GM12878 (cell line): ENCODE results near the gene NUDT13. TPM values are rescaled to one million over a fixed set of nuclear protein-coding genes. Genes with fewer than 3 reads are reported as not detected.

ENCODE experiments used
- ATAC-seq: fragments of 200-7000 bp; cut with Tn5 transposase; 3 replicates; pipeline ENCODE4 v1.9.1; 2020; ENCODE audit warnings: mild to moderate bottlenecking, moderate library complexity
- BruUV-seq: library from RNA; stranded (reverse); fragments of 400-500 nt; replicated peaks from 2 replicates; lab custom pipeline; 2021; lab: Mats Ljungman, UMichigan
- CTCF ChIA-PET: fragments of 300-600 bp; sonication (Branson Sonifier 250); formaldehyde crosslinking; extraction: SDS; loops from one replicate; lab custom pipeline; 2021; ENCODE audit warnings: inconsistent platforms; lab: Yijun Ruan, JAX
- POLR2A ChIA-PET: fragments of 350-600 bp; formaldehyde crosslinking; extraction: SDS; loops from one replicate; lab custom pipeline; 2021; ENCODE audit warnings: inconsistent platforms; lab: Charles Lee
- RAD21 ChIA-PET: fragments of 300-600 bp; sonication (Branson Sonifier 250); formaldehyde crosslinking; loops from one replicate; lab custom pipeline; 2023; ENCODE audit warnings: antibody characterized with exemption; ENCODE audit not compliant: unreplicated experiment; lab: Charles Lee
- SMC1A ChIA-PET: fragments of 300-600 bp; sonication (Branson Sonifier 250); formaldehyde crosslinking; loops from one replicate; lab custom pipeline; 2023; ENCODE audit not compliant: unreplicated experiment, uncharacterized antibody; lab: Charles Lee
- DNase-seq: peaks from one replicate; pipeline ENCODE4 v3.0.0-alpha.2; 2011; ENCODE audit warnings: low read depth, low spot score
- FAIRE-seq: peaks from 3 replicates; lab custom pipeline; 2011; peaks lifted over from hg19 to GRCh38; lab: Jason Lieb, UNC
- H2AFZ ChIP-seq: 2 replicates; pipeline ENCODE4 v1.6.0; 2011; ENCODE audit warnings: low read depth, low read length, control low read depth; ENCODE audit not compliant: control insufficient read depth
- H3K27ac ChIP-seq: 2 replicates; pipeline ENCODE4 v1.5.1; 2011; ENCODE audit warnings: control low read depth; ENCODE audit not compliant: control insufficient read depth, insufficient read depth
- H3K27me3 ChIP-seq, 2 experiments: replicated peaks in 1 of 2; 2 replicates each; pipeline versions ENCODE4 v1.6.0 to v1.6.1; 2011; ENCODE audit warnings: low read length in 1 of 2; ENCODE audit not compliant: control insufficient read depth in 2 of 2, insufficient read depth in 2 of 2
- H3K36me3 ChIP-seq, 2 experiments: 2 replicates each; pipeline ENCODE4 v1.5.1; 2011; ENCODE audit warnings: low read length in 1 of 2; ENCODE audit not compliant: control insufficient read depth in 2 of 2, insufficient read depth in 2 of 2
- H3K4me1 ChIP-seq: 2 replicates; pipeline ENCODE4 v1.6.1; 2011; ENCODE audit warnings: mild to moderate bottlenecking, low read length, moderate library complexity, mixed read lengths; ENCODE audit not compliant: control insufficient read depth, insufficient read depth
- H3K4me2 ChIP-seq: 2 replicates; pipeline ENCODE4 v1.6.0; 2011; ENCODE audit warnings: control low read depth; ENCODE audit not compliant: control insufficient read depth, insufficient read depth
- H3K4me3 ChIP-seq: fragments of 200-600 bp; sonication (generic); 2 replicates; pipeline ENCODE4 v1.5.1; 2016
- H3K79me2 ChIP-seq: 2 replicates; pipeline ENCODE4 v1.6.0; 2011; ENCODE audit warnings: low read length; ENCODE audit not compliant: control insufficient read depth, insufficient read depth
- H3K9ac ChIP-seq: 2 replicates; pipeline ENCODE4 v1.8.0; 2011; ENCODE audit warnings: low read length, control low read depth, mixed read lengths; ENCODE audit not compliant: control insufficient read depth, insufficient read depth
- H3K9me3 ChIP-seq: replicated peaks from 3 replicates; pipeline ENCODE4 v1.5.1; 2011; ENCODE audit warnings: mild to moderate bottlenecking, low read length; ENCODE audit not compliant: control insufficient read depth, insufficient read depth
- H4K20me1 ChIP-seq: 2 replicates; pipeline ENCODE4 v1.6.0; 2011; ENCODE audit not compliant: control insufficient read depth, insufficient read depth
- ASH2L ChIP-seq: fragments of 300-600, 200-600 bp; sonication (generic); IDR thresholded peaks from 2 replicates; pipeline ENCODE4 v1.6.1; 2017; ENCODE audit warnings: low read depth, mild to moderate bottlenecking, borderline replicate concordance
- BCL11A ChIP-seq: IDR thresholded peaks from 2 replicates; pipeline ENCODE4 v1.6.1; 2011; ENCODE audit warnings: low read depth, low read length
- CREM ChIP-seq: IDR thresholded peaks from 2 replicates; pipeline ENCODE4 v1.6.1; 2014; ENCODE audit warnings: antibody characterized with exemption, low read depth
- EP300 ChIP-seq, 2 experiments: fragments of 150-350 bp in 1 of 2; IDR thresholded peaks; 2 replicates each; pipeline ENCODE4 v1.6.1; 2011 to 2012; ENCODE audit warnings: low read depth in 2 of 2, low read length in 2 of 2, borderline replicate concordance in 1 of 2, improper control_type of control experiment in 1 of 2, inconsistent platforms in 1 of 2; ENCODE audit not compliant: control insufficient read depth in 1 of 2
- ETV6 ChIP-seq, 2 experiments: fragments of 450-650 bp in 1 of 2; IDR thresholded peaks in 1 of 2; conservative IDR thresholded peaks in 1 of 2; 2 replicates each; pipeline ENCODE4 v1.6.1; 2014; ENCODE audit warnings: antibody characterized with exemption in 1 of 2, borderline replicate concordance in 1 of 2, low read depth in 1 of 2, mild to moderate bottlenecking in 1 of 2, moderate library complexity in 1 of 2
- HDGF ChIP-seq: fragments of 450-650 bp; IDR thresholded peaks from 2 replicates; pipeline ENCODE4 v1.6.1; 2016; ENCODE audit warnings: antibody characterized with exemption
- JUNB ChIP-seq: IDR thresholded peaks from 2 replicates; pipeline ENCODE4 v1.6.1; 2016; ENCODE audit warnings: antibody characterized with exemption, mild to moderate bottlenecking
- MLLT1 ChIP-seq: fragments of 450-650 bp; IDR thresholded peaks from 2 replicates; pipeline ENCODE4 v1.6.1; 2016; ENCODE audit warnings: mild to moderate bottlenecking
- NBN ChIP-seq: fragments of 450-650 bp; IDR thresholded peaks from 2 replicates; pipeline ENCODE4 v1.6.1; 2016
- NKRF ChIP-seq: fragments of 450-650 bp; conservative IDR thresholded peaks from 2 replicates; pipeline ENCODE4 v1.6.1; 2017; ENCODE audit warnings: mild to moderate bottlenecking, moderate library complexity
- POLR2AphosphoS2 ChIP-seq: IDR thresholded peaks from 2 replicates; pipeline ENCODE4 v1.6.1; 2011; ENCODE audit warnings: low read depth, mild to moderate bottlenecking, low read length, improper control_type of control experiment, moderate library complexity
- RUNX3 ChIP-seq: IDR thresholded peaks from 2 replicates; pipeline ENCODE4 v1.6.1; 2012; ENCODE audit warnings: low read length, inconsistent platforms
- SIX5 ChIP-seq: IDR thresholded peaks from 2 replicates; pipeline ENCODE4 v1.6.1; 2011; ENCODE audit warnings: mild to moderate bottlenecking, low read depth, low read length, moderate library complexity; ENCODE audit not compliant: severe bottlenecking
- SMC3 ChIP-seq: IDR thresholded peaks from 2 replicates; pipeline ENCODE4 v1.6.1; 2011; ENCODE audit warnings: low read length, improper control_type of control experiment, borderline replicate concordance
- TBL1XR1 ChIP-seq: IDR thresholded peaks from 2 replicates; pipeline ENCODE4 v1.6.1; 2012; ENCODE audit warnings: low read depth, low read length, improper control_type of control experiment
- USF1 ChIP-seq: IDR thresholded peaks from 2 replicates; pipeline ENCODE4 v1.6.1; 2011; ENCODE audit warnings: borderline replicate concordance, low read depth, mild to moderate bottlenecking, moderate library complexity, mixed read lengths, low read length; ENCODE audit not compliant: insufficient read depth; ENCODE audit errors: extremely low read length
- USF2 ChIP-seq: IDR thresholded peaks from 2 replicates; pipeline ENCODE4 v1.6.1; 2011; ENCODE audit warnings: low read depth, low read length, improper control_type of control experiment, borderline replicate concordance
- ZNF24 ChIP-seq: fragments of 450-650 bp; IDR thresholded peaks from 2 replicates; pipeline ENCODE4 v1.6.1; 2017; ENCODE audit warnings: antibody characterized with exemption, mild to moderate bottlenecking
- ZNF274 ChIP-seq: IDR thresholded peaks from one replicate; pipeline ENCODE4 v1.8.0; 2011; ENCODE audit not compliant: insufficient read length, insufficient read depth
- ZSCAN29 ChIP-seq: fragments of 450-650 bp; IDR thresholded peaks from 2 replicates; pipeline ENCODE4 v1.6.1; 2017; ENCODE audit warnings: mild to moderate bottlenecking, moderate library complexity
- in situ Hi-C: fragments of 300-500 bp; cut with MboI; formaldehyde crosslinking; loops from 9 replicates; pipeline ENCODE4 v1.14.3; 2018; ENCODE audit warnings: mixed read lengths
- intact Hi-C: fragments of 100-400 bp; cut with micrococcal nuclease; formaldehyde crosslinking; loops from one replicate; pipeline ENCODE4 v1.14.2; 2022; ENCODE audit not compliant: unreplicated experiment
- polyA plus RNA-seq, 11 experiments: library from polyadenylated mRNA; depleted of rRNA in 4 of 11; unstranded in 6 of 11; stranded (reverse) in 5 of 11; fragments of >200 nt; fragmentation: Nextera tagmentation in 4 of 11; fragmentation: Illumina TruSeq in 1 of 11; extraction: Ambion mirVana in 4 of 11; extraction: Trizol in 1 of 11; gene quantifications; 1 replicate in 1 of 11; 2 replicates in 10 of 11; pipeline versions ENCODE4 v1.2.1 to v1.2.3, GENCODE V29; 2011 to 2016; ENCODE audit warnings: inconsistent platforms in 2 of 11, missing spikeins in 2 of 11, low read depth in 1 of 11
- total RNA-seq, 4 experiments: library from RNA; depleted of rRNA in 3 of 4; stranded (reverse); fragments of >200 nt in 3 of 4; fragmentation: Illumina TruSeq in 1 of 4; extraction: Trizol in 1 of 4; gene quantifications; 2 replicates each; pipeline versions ENCODE4 v1.2.1 to v1.2.3, GENCODE V29; 2013 to 2021

Gene NUDT13
- total and polyA plus RNA-seq, 10 of the 15 experiments (the other 5 are each of a cell fraction or from before 2014, with no cell fraction given) = 0.72 to 6.1 (median 1.9) TPM

GRCh38 chr10:73172867-73173266 lies 62.6 kb downstream of the NUDT13 start:
- ChIA-PET RAD21 (no interaction called here), POLR2A (no interaction called here), CTCF (no interaction called here), SMC1A (interaction anchor here (1.2 kb wide), 1 partner anchor 10 kb away, joined by 3 read pairs; no protein-coding TSS in a partner anchor)
- Histone ChIP-seq H3K4me2 (no peak overlapping the region), H3K4me1 (no peaks in the 10 kb centered on the region), H3K9me3 (no peaks in the 10 kb centered on the region), H3K27ac (no peak overlapping the region), H4K20me1 (no peaks in the 10 kb centered on the region), H3K79me2 (peaks cover 11% of the 10 kb centered on the region), H3K36me3 (no peaks in the 10 kb centered on the region), H2AFZ (no peak overlapping the region), H3K27me3 (no peaks in the 10 kb centered on the region), H3K4me3 (no peak overlapping the region), H3K9ac (no peak overlapping the region)
- DNase-seq = no peak
- no peak for TF ChIP-seq HDGF
- TF ChIP-seq BCL11A = no peak
- TF ChIP-seq MLLT1 = no peak
- no peak for TF ChIP-seq ZNF274
- TF ChIP-seq SIX5 = no peak
- TF ChIP-seq SMC3 = no peak
- TF ChIP-seq EP300 (IDR thresholded peaks at IDR 0.05; ENCODE audit: borderline replicate concordance in 1 of 2, control insufficient read depth in 1 of 2, low read depth in 2 of 2, low read length in 2 of 2) = no peak
- no peak for TF ChIP-seq NKRF
- no peak for TF ChIP-seq JUNB
- no peak for TF ChIP-seq USF1
- TF ChIP-seq ZSCAN29 = no peak
- no peak for TF ChIP-seq POLR2AphosphoS2
- no peak for TF ChIP-seq NBN
- no peak for TF ChIP-seq TBL1XR1
- no peak for TF ChIP-seq CREM
- TF ChIP-seq RUNX3 = no peak
- TF ChIP-seq ETV6 (conservative IDR thresholded peaks at IDR 0.05 in 1 of 2, IDR thresholded peaks at IDR 0.05 in 1 of 2; ENCODE audit: borderline replicate concordance in 1 of 2, low read depth in 1 of 2) = no peak
- TF ChIP-seq ZNF24 = no peak
- no peak for TF ChIP-seq ASH2L
- TF ChIP-seq USF2 = no peak
- no peak for ATAC-seq
- in situ Hi-C loops = no loop called here
- intact Hi-C loops = no loop called here
- no peak for FAIRE-seq
- BruUV-seq = no TSS peak
